Esophagus squamous epithelium (tissue), 5 donors: Measurements from ENCODE around the gene ZNF319. TPM values are rescaled to one million over a fixed set of nuclear protein-coding genes. Genes with fewer than 3 reads are reported as not detected.

ENCODE experiments used
- DNase-seq: peaks from one replicate; lab custom pipeline; 2025; lab: John Stamatoyannopoulos, UW
- H3K27ac ChIP-seq, 4 donors: fragments of 200-600 bp; sonication (generic); one replicate each; pipeline ENCODE4 v1.5.1; 2016 to 2019; ENCODE audit warnings: mild to moderate bottlenecking in 1 of 4
- H3K27me3 ChIP-seq, 4 donors: fragments of 200-600 bp; sonication (generic); 1 replicate in 3 of 4; 2 replicates in 1 of 4; pipeline versions ENCODE4 v1.5.1 to v1.6.0; 2017 to 2021; ENCODE audit warnings: antibody characterized with exemption in 1 of 4
- H3K36me3 ChIP-seq, 3 donors: fragments of 200-600 bp; sonication (generic); one replicate each; pipeline ENCODE4 v1.5.1; 2016 to 2019
- H3K4me1 ChIP-seq, 3 donors: fragments of 200-600 bp; sonication (generic); one replicate each; pipeline ENCODE4 v1.5.1; 2017 to 2019
- H3K4me3 ChIP-seq, 4 donors: fragments of 200-600 bp; sonication (generic); 1 replicate in 3 of 4; 2 replicates in 1 of 4; pipeline ENCODE4 v1.5.1; 2016 to 2019; ENCODE audit warnings: mild to moderate bottlenecking in 2 of 4, moderate library complexity in 1 of 4
- H3K9me3 ChIP-seq, 3 donors: fragments of 200-600 bp; sonication (generic); one replicate each; pipeline ENCODE4 v1.5.1; 2016 to 2019
- POLR2A ChIP-seq, 4 donors: fragments of 450-650 bp; IDR thresholded peaks; one replicate each; pipeline ENCODE4 v1.6.1; 2017; ENCODE audit warnings: antibody characterized with exemption in 4 of 4, mild to moderate bottlenecking in 4 of 4, moderate library complexity in 3 of 4
- whole genome bisulfite sequencing, 2 donors: methylation state at CpG; one replicate each; pipeline ENCODE4 v1.1.5; 2018; 5-methylcytosine and 5-hydroxymethylcytosine counted together
- intact Hi-C: fragments of 100-400 bp; cut with DNase I; formaldehyde crosslinking; loops from one replicate; pipeline ENCODE4 v1.15.0; 2022
- total RNA-seq, 4 donors: library from RNA; depleted of rRNA; stranded (reverse); fragments of >200 nt; gene quantifications; one replicate each; pipeline ENCODE4 v1.1.0, GENCODE V29; 2016
- TF ChIP-seq, protein P1 (sequence below), 6 experiments: fragments of 450-650 bp in 4 of 6; fragments of 200-600 bp in 2 of 6; sonication (generic) in 2 of 6; IDR thresholded peaks; one replicate each; pipeline ENCODE4 v1.5.1; 2016 to 2019; ENCODE audit warnings: antibody characterized with exemption in 6 of 6, mild to moderate bottlenecking in 4 of 6, moderate library complexity in 4 of 6
- donor health status: DM: yes; HTN: yes; CAD: no.

Gene ZNF319
- total RNA-seq, 4 donors from 2014 or later: 1.5 to 5.1 (median 2.6) TPM

DNA sequence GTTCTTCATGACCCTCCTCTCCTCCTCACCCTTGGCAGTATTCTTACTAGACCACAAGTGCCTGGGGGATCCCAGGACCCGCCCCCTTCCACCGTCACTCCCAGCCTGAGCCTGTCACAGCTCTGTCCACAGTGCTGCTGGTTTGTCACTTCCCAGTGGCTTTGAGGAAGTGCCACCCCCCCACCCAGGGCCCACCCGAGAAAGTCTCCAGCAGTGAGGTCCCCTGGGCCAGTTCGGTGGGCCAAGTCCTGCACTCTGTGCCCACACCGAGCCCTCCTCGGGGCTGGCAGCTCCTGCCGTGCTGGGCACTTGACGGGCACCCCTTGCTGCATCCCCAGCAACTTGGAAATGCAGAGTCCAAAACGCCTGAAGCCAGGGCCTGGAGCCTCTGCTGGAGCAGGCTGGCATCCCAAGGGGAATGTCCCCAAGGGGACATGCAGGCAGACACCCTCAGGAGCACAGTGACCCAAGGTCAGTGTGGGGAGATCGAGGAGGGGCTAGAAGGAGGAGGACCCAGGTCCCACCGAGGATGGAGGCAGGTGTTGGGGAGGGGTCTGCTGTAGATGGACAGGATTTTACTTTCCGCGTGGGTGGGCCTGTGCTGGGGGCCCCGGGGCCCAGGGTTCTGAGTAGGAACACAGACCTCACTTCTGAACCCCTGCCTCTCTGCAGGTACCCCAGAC lies 40.6 kb upstream of the ZNF319 start:
- intact Hi-C loops: no loop called here
- Histone ChIP-seq H3K4me3 (no peak overlapping the region), H3K27ac (no peak overlapping the region), H3K9me3 (no peaks in the 10 kb centered on the region), H3K4me1 (peaks cover 0 to 6% (median 0%) of the 10 kb centered on the region in 3 donors), H3K27me3 (no peaks in the 10 kb centered on the region), H3K36me3 (peaks cover 0 to 81% (median 3%) of the 10 kb centered on the region in 3 donors)
- DNase-seq: no peak
- TF ChIP-seq, protein P1, sequence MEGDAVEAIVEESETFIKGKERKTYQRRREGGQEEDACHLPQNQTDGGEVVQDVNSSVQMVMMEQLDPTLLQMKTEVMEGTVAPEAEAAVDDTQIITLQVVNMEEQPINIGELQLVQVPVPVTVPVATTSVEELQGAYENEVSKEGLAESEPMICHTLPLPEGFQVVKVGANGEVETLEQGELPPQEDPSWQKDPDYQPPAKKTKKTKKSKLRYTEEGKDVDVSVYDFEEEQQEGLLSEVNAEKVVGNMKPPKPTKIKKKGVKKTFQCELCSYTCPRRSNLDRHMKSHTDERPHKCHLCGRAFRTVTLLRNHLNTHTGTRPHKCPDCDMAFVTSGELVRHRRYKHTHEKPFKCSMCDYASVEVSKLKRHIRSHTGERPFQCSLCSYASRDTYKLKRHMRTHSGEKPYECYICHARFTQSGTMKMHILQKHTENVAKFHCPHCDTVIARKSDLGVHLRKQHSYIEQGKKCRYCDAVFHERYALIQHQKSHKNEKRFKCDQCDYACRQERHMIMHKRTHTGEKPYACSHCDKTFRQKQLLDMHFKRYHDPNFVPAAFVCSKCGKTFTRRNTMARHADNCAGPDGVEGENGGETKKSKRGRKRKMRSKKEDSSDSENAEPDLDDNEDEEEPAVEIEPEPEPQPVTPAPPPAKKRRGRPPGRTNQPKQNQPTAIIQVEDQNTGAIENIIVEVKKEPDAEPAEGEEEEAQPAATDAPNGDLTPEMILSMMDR (IDR thresholded peaks at IDR 0.05): no peak
- WGBS, 2 donors: 93% methylated on average over 3 of the region's 14 CpGs; no CpG with 5 or more reads in 1 of the 2 donors

DNA sequence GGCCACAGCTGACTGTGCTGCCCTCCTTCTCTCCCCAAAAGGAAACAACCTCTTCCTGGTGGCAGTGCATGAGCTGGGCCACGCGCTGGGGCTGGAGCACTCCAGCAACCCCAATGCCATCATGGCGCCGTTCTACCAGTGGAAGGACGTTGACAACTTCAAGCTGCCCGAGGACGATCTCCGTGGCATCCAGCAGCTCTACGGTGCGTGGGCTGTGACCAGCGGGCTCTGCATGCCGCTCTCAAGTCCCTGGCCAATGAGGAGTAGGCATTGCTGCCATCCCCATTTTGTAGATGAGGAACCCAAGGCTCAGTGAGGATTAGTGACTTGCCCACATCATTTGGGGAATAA lies 40.0 kb upstream of the ZNF319 start:
- Histone ChIP-seq H3K4me3 (no peak overlapping the region), H3K27ac (no peak overlapping the region), H3K4me1 (peaks cover 0 to 12% (median 0%) of the 10 kb centered on the region in 3 donors), H3K9me3 (no peaks in the 10 kb centered on the region), H3K27me3 (no peaks in the 10 kb centered on the region), H3K36me3 (peaks cover 0 to 79% (median 3%) of the 10 kb centered on the region in 3 donors)
- TF ChIP-seq POLR2A (IDR thresholded peaks at IDR 0.05): no peak
- TF ChIP-seq, protein P1 (IDR thresholded peaks at IDR 0.05): no peak
- WGBS, 2 donors: 96 to 97% methylated on average over 5 to 7 of the region's 12 CpGs
- intact Hi-C loops: no loop called here
- no peak for DNase-seq

DNA sequence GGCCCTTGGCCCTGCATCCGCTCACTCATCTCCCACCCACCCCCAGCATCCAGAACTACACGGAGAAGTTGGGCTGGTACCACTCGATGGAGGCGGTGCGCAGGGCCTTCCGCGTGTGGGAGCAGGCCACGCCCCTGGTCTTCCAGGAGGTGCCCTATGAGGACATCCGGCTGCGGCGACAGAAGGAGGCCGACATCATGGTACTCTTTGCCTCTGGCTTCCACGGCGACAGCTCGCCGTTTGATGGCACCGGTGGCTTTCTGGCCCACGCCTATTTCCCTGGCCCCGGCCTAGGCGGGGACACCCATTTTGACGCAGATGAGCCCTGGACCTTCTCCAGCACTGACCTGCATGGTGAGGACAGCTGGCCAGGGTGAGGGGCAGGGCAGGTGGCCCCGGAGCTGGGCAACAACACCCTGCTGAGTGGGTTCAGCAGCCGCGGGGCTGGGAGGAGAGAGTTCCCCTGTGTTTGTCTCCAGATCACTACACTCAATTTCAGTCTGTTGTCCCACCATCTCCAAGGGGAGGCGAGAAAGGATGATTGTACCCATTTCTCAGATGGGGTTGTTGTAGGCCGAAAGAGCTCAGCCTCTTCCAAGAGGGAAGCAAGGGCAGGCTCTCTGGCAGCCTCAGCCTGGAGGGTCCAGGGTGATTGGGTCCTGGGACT lies 39.5 kb upstream of the ZNF319 start:
- H3K9me3 ChIP-seq: no peaks in the 10 kb centered on the region
- H3K27me3 ChIP-seq: no peaks in the 10 kb centered on the region
- intact Hi-C loops: no loop called here
- peaks cover 0 to 74% (median 3%) of the 10 kb centered on the region in 3 donors for H3K36me3 ChIP-seq
- no peak overlapping the region for H3K4me3 ChIP-seq
- no peak overlapping the region for H3K27ac ChIP-seq
- 80 to 96% methylated on average over 1 to 13 of the region's 26 CpGs for WGBS, 2 donors
- TF ChIP-seq, protein P1 (IDR thresholded peaks at IDR 0.05): no peak
- TF ChIP-seq POLR2A (IDR thresholded peaks at IDR 0.05): no peak
- peaks cover 0 to 12% (median 0%) of the 10 kb centered on the region in 3 donors for H3K4me1 ChIP-seq
- DNase-seq: no peak

DNA sequence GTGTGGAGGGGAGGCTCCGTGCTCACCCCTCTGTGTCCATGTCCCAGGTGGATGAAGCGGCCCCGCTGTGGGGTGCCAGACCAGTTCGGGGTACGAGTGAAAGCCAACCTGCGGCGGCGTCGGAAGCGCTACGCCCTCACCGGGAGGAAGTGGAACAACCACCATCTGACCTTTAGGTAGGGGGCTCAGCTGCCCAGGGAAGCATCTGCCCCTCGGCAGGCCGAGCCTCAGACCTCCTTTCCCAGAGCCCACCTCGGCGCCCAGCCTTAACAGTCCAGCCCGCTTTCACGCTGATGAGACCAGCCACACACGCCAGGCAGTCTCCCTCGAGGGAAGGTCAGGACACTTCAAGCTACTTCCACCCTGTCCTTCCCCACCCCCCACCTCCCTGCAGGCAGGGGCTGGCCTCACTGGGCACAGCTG lies 37.8 kb upstream of the ZNF319 start:
- no peak for TF ChIP-seq POLR2A (IDR thresholded peaks at IDR 0.05)
- TF ChIP-seq, protein P1 (IDR thresholded peaks at IDR 0.05): no peak
- Histone ChIP-seq H3K27me3 (no peaks in the 10 kb centered on the region), H3K4me1 (peaks cover 0 to 15% (median 0%) of the 10 kb centered on the region in 3 donors), H3K4me3 (no peak overlapping the region), H3K27ac (no peak overlapping the region), H3K9me3 (no peaks in the 10 kb centered on the region), H3K36me3 (peaks cover 0 to 57% (median 3%) of the 10 kb centered on the region in 3 donors)
- DNase-seq: no peak
- intact Hi-C loops: no loop called here
- WGBS, 2 donors: 80 to 88% methylated on average over 2 to 8 of the region's 20 CpGs
